ENCODE measurements around the gene IL36RN.

Gene IL36RN

GRCh38 chr2:113054066-113054465 is 4.9 kb upstream of the IL36RN start:
- H3K4me3 ChIP-seq (replicated peaks in 1 of 2; ENCODE audit: low read depth in 2 of 2, low read length in 2 of 2): no peak overlapping the region
- DNase-seq (ENCODE audit: low read depth in 2 of 2): no peak
- no peak for TF ChIP-seq CTCF (IDR thresholded peaks at IDR 0.05; ENCODE audit: low read depth, low read length)

- DNase-seq (ENCODE audit: low read depth in 2 of 2): peak in 1 of 2 donors; percentile 3
- no peak overlapping the region for H3K4me3 ChIP-seq (replicated peaks in 1 of 2; ENCODE audit: low read depth in 2 of 2, low read length in 2 of 2)
- TF ChIP-seq CTCF (IDR thresholded peaks at IDR 0.05; ENCODE audit: low read depth, low read length): no peak
Measured at GRCh38 chr2:113056521-113056920, 2.5 kb upstream of the IL36RN start.

- no peak for DNase-seq (ENCODE audit: low read depth in 2 of 2)
- TF ChIP-seq CTCF (IDR thresholded peaks at IDR 0.05; ENCODE audit: low read depth, low read length): no peak
- H3K4me3 ChIP-seq (replicated peaks in 1 of 2; ENCODE audit: low read depth in 2 of 2, low read length in 2 of 2): no peak overlapping the region
Measured at GRCh38 chr2:113057117-113057516, 1.9 kb upstream of the IL36RN start.

GRCh38 chr2:113058411-113058994 is 495 bp upstream of the IL36RN start:
- DNase-seq (ENCODE audit: low read depth in 2 of 2): no peak

GRCh38 chr2:113060396-113060795 is 1.4 kb downstream of the IL36RN start:
- no peak overlapping the region for H3K4me3 ChIP-seq (replicated peaks in 1 of 2; ENCODE audit: low read depth in 2 of 2, low read length in 2 of 2)
- peak; percentile 3 to 28 for DNase-seq (ENCODE audit: low read depth in 2 of 2)
- TF ChIP-seq CTCF (IDR thresholded peaks at IDR 0.05; ENCODE audit: low read depth, low read length): no peak

More at GRCh38 chr2:113058411-113058994, 495 bp upstream of the IL36RN start:
- no peak for TF ChIP-seq CTCF (IDR thresholded peaks at IDR 0.05; ENCODE audit: low read depth, low read length)
- H3K4me3 ChIP-seq (replicated peaks in 1 of 2; ENCODE audit: low read depth in 2 of 2, low read length in 2 of 2): no peak overlapping the region

GRCh38 chr2:113060796-113061195 is 1.8 kb downstream of the IL36RN start:
- DNase-seq (ENCODE audit: low read depth in 2 of 2): no peak
- no peak for TF ChIP-seq CTCF (IDR thresholded peaks at IDR 0.05; ENCODE audit: low read depth, low read length)
- no peak overlapping the region for H3K4me3 ChIP-seq (replicated peaks in 1 of 2; ENCODE audit: low read depth in 2 of 2, low read length in 2 of 2)

- no peak for DNase-seq (ENCODE audit: low read depth in 2 of 2)
- H3K4me3 ChIP-seq (replicated peaks in 1 of 2; ENCODE audit: low read depth in 2 of 2, low read length in 2 of 2): no peak overlapping the region
- TF ChIP-seq CTCF (IDR thresholded peaks at IDR 0.05; ENCODE audit: low read depth, low read length): no peak
Measured at GRCh38 chr2:113061241-113061640, 2.2 kb downstream of the IL36RN start.
